A549 (cell line): ENCODE results near the gene NXNL1. TPM values are rescaled to one million over a fixed set of nuclear protein-coding genes. Genes with fewer than 3 reads are reported as not detected.

Experiments used
- ATAC-seq, 2 experiments: fragments of 200-7000 bp in 1 of 2; fragments of >200 bp in 1 of 2; cut with Nextera tagmentation in 1 of 2; cut with Tn5 transposase in 1 of 2; 3 replicates each; pipeline versions ENCODE4 v1.8.0 to v1.9.1; 2018 to 2020; ENCODE audit warnings: mild to moderate bottlenecking in 1 of 2, moderate library complexity in 1 of 2
- CTCF ChIA-PET: fragments of 300-600 bp; sonication (Branson Sonifier 250); formaldehyde crosslinking; extraction: SDS; loops from one replicate; lab custom pipeline; 2021; ENCODE audit warnings: antibody characterized with exemption, inconsistent platforms; lab: Yijun Ruan, JAX
- POLR2A ChIA-PET: fragments of 350-600 bp; formaldehyde crosslinking; extraction: SDS; loops from one replicate; lab custom pipeline; 2021; ENCODE audit warnings: antibody characterized with exemption, inconsistent platforms; lab: Yijun Ruan, JAX
- DNase-seq, 2 experiments: peaks; one replicate each; pipeline versions ENCODE4 v3.0.0 to v3.0.0-alpha.2; 2011 to 2016; ENCODE audit warnings: low read depth in 1 of 2, low spot score in 1 of 2
- FAIRE-seq: peaks from 2 replicates; lab custom pipeline; 2011; peaks lifted over from hg19 to GRCh38; lab: Jason Lieb, UNC
- H3K27ac ChIP-seq, 2 experiments: fragments of >200 bp; sonication (Bioruptor Twin); formaldehyde crosslinking; 3 replicates each; pipeline ENCODE4 v1.5.1; 2016 to 2017
- H3K4me1 ChIP-seq: fragments of >200 bp; sonication (Bioruptor Twin); formaldehyde crosslinking; 3 replicates; pipeline ENCODE4 v1.6.1; 2016
- H3K4me2 ChIP-seq: fragments of >200 bp; sonication (Bioruptor Twin); formaldehyde crosslinking; 3 replicates; pipeline ENCODE4 v1.6.1; 2016
- H3K4me3 ChIP-seq: fragments of >200 bp; sonication (Bioruptor Twin); formaldehyde crosslinking; 3 replicates; pipeline ENCODE4 v1.5.1; 2016
- H3K9me3 ChIP-seq: fragments of >200 bp; sonication (Bioruptor Twin); formaldehyde crosslinking; 3 replicates; pipeline ENCODE4 v1.6.1; 2016
- EHMT2 ChIP-seq: fragments of 200-600 bp; sonication (generic); IDR thresholded peaks from 2 replicates; pipeline ENCODE4 v1.6.1; 2016; ENCODE audit warnings: antibody characterized with exemption, low read depth, mild to moderate bottlenecking, moderate library complexity
- ELK1 ChIP-seq: fragments of 150-350 bp; IDR thresholded peaks from 2 replicates; pipeline ENCODE4 v1.6.1; 2014; ENCODE audit warnings: low read depth, mild to moderate bottlenecking, low read length
- EP300 ChIP-seq, 2 experiments: fragments of >200 bp; sonication (Bioruptor Twin); formaldehyde crosslinking; IDR thresholded peaks; 2 replicates in 1 of 2; 3 replicates in 1 of 2; pipeline ENCODE4 v1.6.1; 2016 to 2017
- FOSB ChIP-seq: fragments of 250-450 bp; sonication (Bioruptor Pico); IDR thresholded peaks from 2 replicates; pipeline ENCODE4 v1.5.0; 2020; ENCODE audit warnings: mild to moderate bottlenecking, moderate library complexity
- FOSL2 ChIP-seq, 2 experiments: fragments of 450-650 bp in 1 of 2; fragments of >200 bp in 1 of 2; sonication (Bioruptor Twin) in 1 of 2; formaldehyde crosslinking; IDR thresholded peaks; 2 replicates each; pipeline versions ENCODE4 v1.5.0 to v1.6.1; 2016 to 2020; ENCODE audit warnings: mild to moderate bottlenecking in 1 of 2, moderate library complexity in 1 of 2
- HDAC2 ChIP-seq: fragments of 200-600 bp; sonication (generic); IDR thresholded peaks from 2 replicates; pipeline ENCODE4 v1.6.1; 2016
- HES2 ChIP-seq: fragments of >200 bp; sonication (Bioruptor Twin); formaldehyde crosslinking; IDR thresholded peaks from 2 replicates; pipeline ENCODE4 v1.6.1; 2016
- HEYL ChIP-seq: fragments of 250-450 bp; sonication (Bioruptor Pico); IDR thresholded peaks from 2 replicates; pipeline ENCODE4 v1.8.0; 2021; ENCODE audit warnings: mild to moderate bottlenecking, moderate library complexity
- HMGXB4 ChIP-seq: fragments of 250-450 bp; sonication (Bioruptor Pico); IDR thresholded peaks from 2 replicates; pipeline ENCODE4 v1.5.0; 2021; ENCODE audit warnings: mild to moderate bottlenecking, moderate library complexity, borderline replicate concordance
- HOXA7 ChIP-seq: fragments of 250-450 bp; sonication (Bioruptor Pico); IDR thresholded peaks from 2 replicates; pipeline ENCODE4 v1.5.0; 2020; ENCODE audit warnings: mild to moderate bottlenecking, moderate library complexity
- HOXB13 ChIP-seq: fragments of 250-450 bp; sonication (Bioruptor Pico); IDR thresholded peaks from 2 replicates; pipeline ENCODE4 v1.5.0; 2020; ENCODE audit warnings: low read depth, mild to moderate bottlenecking, moderate library complexity
- JUN ChIP-seq, 2 experiments: fragments of >200 bp; sonication (Bioruptor Twin); formaldehyde crosslinking; IDR thresholded peaks; 2 replicates in 1 of 2; 3 replicates in 1 of 2; pipeline ENCODE4 v1.6.1; 2016 to 2017
- JUNB ChIP-seq: fragments of >200 bp; sonication (Bioruptor Twin); formaldehyde crosslinking; IDR thresholded peaks from 2 replicates; pipeline ENCODE4 v1.6.1; 2016
- MAFK ChIP-seq: fragments of 450-650 bp; IDR thresholded peaks from 2 replicates; pipeline ENCODE4 v1.6.1; 2014; ENCODE audit not compliant: partially characterized antibody
- MAZ ChIP-seq: fragments of 150-350 bp; IDR thresholded peaks from 2 replicates; pipeline ENCODE4 v1.6.1; 2014; ENCODE audit warnings: antibody characterized with exemption, low read depth, low read length, borderline replicate concordance
- NPAS2 ChIP-seq: fragments of 250-450 bp; sonication (Bioruptor Pico); IDR thresholded peaks from 2 replicates; pipeline ENCODE4 v1.8.0; 2022; ENCODE audit warnings: mild to moderate bottlenecking, moderate library complexity, borderline replicate concordance
- NR3C1 ChIP-seq: fragments of >200 bp; sonication (Bioruptor Twin); formaldehyde crosslinking; IDR thresholded peaks from 3 replicates; pipeline ENCODE4 v1.6.1; 2017
- POLR2AphosphoS2 ChIP-seq: conservative IDR thresholded peaks from 2 replicates; pipeline ENCODE4 v1.6.1; 2012; ENCODE audit warnings: low read length, improper control_type of control experiment, inconsistent platforms
- RARB ChIP-seq: fragments of 250-450 bp; sonication (Bioruptor Pico); IDR thresholded peaks from 2 replicates; pipeline ENCODE4 v1.8.0; 2021; ENCODE audit warnings: mild to moderate bottlenecking, moderate library complexity
- RFX5 ChIP-seq: fragments of 450-650 bp; IDR thresholded peaks from 2 replicates; pipeline ENCODE4 v1.7.1; 2014; ENCODE audit warnings: antibody characterized with exemption, mild to moderate bottlenecking, moderate library complexity
- SMC3 ChIP-seq: fragments of >200 bp; sonication (Bioruptor Twin); formaldehyde crosslinking; IDR thresholded peaks from 3 replicates; pipeline ENCODE4 v1.6.1; 2018; ENCODE audit warnings: inconsistent platforms
- TFCP2L1 ChIP-seq: fragments of 250-450 bp; sonication (Bioruptor Pico); IDR thresholded peaks from 2 replicates; pipeline ENCODE4 v1.5.0; 2021; ENCODE audit warnings: mild to moderate bottlenecking
- USF2 ChIP-seq: fragments of 450-650 bp; IDR thresholded peaks from 2 replicates; pipeline ENCODE4 v1.6.1; 2014; ENCODE audit warnings: antibody characterized with exemption
- ZSCAN20 ChIP-seq: fragments of 250-450 bp; sonication (Bioruptor Pico); IDR thresholded peaks from 2 replicates; pipeline ENCODE4 v1.8.0; 2022; ENCODE audit warnings: mild to moderate bottlenecking, moderate library complexity
- WGBS: methylation state at CpG from one replicate; pipeline ENCODE4 v1.1.6; 2017; ENCODE audit errors: missing lambda C conversion rate; 5-methylcytosine and 5-hydroxymethylcytosine counted together
- polyA plus RNA-seq, 4 experiments: library from polyadenylated mRNA; depleted of rRNA in 3 of 4; stranded (reverse); fragments of >200 nt; fragmentation: RNase III in 1 of 4; extraction: RNeasy Plus Mini Kit Qiagen cat#74134 plus additional on column Dnase treatment in 1 of 4; gene quantifications; 2 replicates in 3 of 4; 3 replicates in 1 of 4; pipeline ENCODE4 v1.2.3, GENCODE V29; 2011 to 2017

Gene NXNL1
- polyA plus RNA-seq, 2 of the 4 experiments (the other 2 are of a cell fraction) = not detected

- no peak for TF ChIP-seq NPAS2 (CRISPR knock-in tag)
These were observed 42.0 kb downstream of the NXNL1 start (continued) for GRCh38 chr19:17418710-17419109.

- FAIRE-seq (no peak), ATAC-seq (no peak)
- ChIA-PET POLR2A (no interaction called here), CTCF (no interaction called here)
- 78% methylated on average over 6 of the region's 6 CpGs for WGBS
- Histone ChIP-seq H3K27ac (no peak overlapping the region), H3K4me3 (no peak overlapping the region), H3K9me3 (no peaks in the 10 kb centered on the region)
- no peak for TF ChIP-seq SMC3
- no peak for TF ChIP-seq EHMT2
- no peak for TF ChIP-seq POLR2AphosphoS2
- no peak for TF ChIP-seq HOXB13 (CRISPR knock-in tag)
- TF ChIP-seq USF2 = no peak
- no peak for TF ChIP-seq JUN (IDR thresholded peaks at IDR 0.05)
- TF ChIP-seq RFX5 = no peak
- TF ChIP-seq HOXA7 = no peak
- no peak for TF ChIP-seq FOSB (CRISPR knock-in tag)
- TF ChIP-seq, all 56 proteins: peak for 0
- no peak for DNase-seq
- no peak overlapping the region for H3K4me2 ChIP-seq
- 0 out of 3 replicates have a peak, but pooled peaks cover 4% of the 10 kb centered on the region for H3K4me1 ChIP-seq
These were observed 45.6 kb downstream of the NXNL1 start for GRCh38 chr19:17415121-17415520.

- POLR2A ChIA-PET = no interaction called here
These were observed 46.6 kb downstream of the NXNL1 start for GRCh38 chr19:17414097-17414496.

GRCh38 chr19:17411801-17412200 lies 48.9 kb downstream of the NXNL1 start:
- CTCF ChIA-PET = interaction anchor here (1.0 to 1.2 kb wide), 2 partner anchors 22 to 55 kb away, joined by 3 to 7 read pairs; no protein-coding TSS in a partner anchor

More at GRCh38 chr19:17414097-17414496, 46.6 kb downstream of the NXNL1 start:
- Histone ChIP-seq H3K27ac (no peak overlapping the region), H3K9me3 (no peaks in the 10 kb centered on the region), H3K4me3 (no peak overlapping the region), H3K4me2 (no peak overlapping the region), H3K4me1 (0 out of 3 replicates have a peak, but pooled peaks cover 4% of the 10 kb centered on the region)
- no peak for DNase-seq
- WGBS = 65% methylated on average over 8 of the region's 8 CpGs
- no peak for ATAC-seq
- no peak for TF ChIP-seq HOXA7
- no peak for TF ChIP-seq HEYL (CRISPR knock-in tag)
- TF ChIP-seq HDAC2 = no peak
- no peak for TF ChIP-seq ZSCAN20 (CRISPR knock-in tag)
- TF ChIP-seq RARB (CRISPR knock-in tag) = no peak
- TF ChIP-seq JUNB = no peak
- no peak for TF ChIP-seq MAFK
- no peak for TF ChIP-seq RFX5
- CTCF ChIA-PET = no interaction called here
- FAIRE-seq = no peak

More at GRCh38 chr19:17411801-17412200, 48.9 kb downstream of the NXNL1 start:
- Histone ChIP-seq H3K4me1 (no peaks in the 10 kb centered on the region), H3K4me2 (no peak overlapping the region), H3K9me3 (no peaks in the 10 kb centered on the region), H3K4me3 (no peak overlapping the region)
- no peak for ATAC-seq
- POLR2A ChIA-PET = interaction anchor here (0.7 kb wide), 1 partner anchor 8 kb away, joined by 3 read pairs; the partner anchor contains the start of gene MVB12A
- 61% methylated on average over 11 of the region's 11 CpGs for WGBS
- no peak for DNase-seq
- no peak for TF ChIP-seq MAZ
- no peak for TF ChIP-seq TFCP2L1 (CRISPR knock-in tag)
- no peak for TF ChIP-seq NR3C1
- no peak for TF ChIP-seq HDAC2
- TF ChIP-seq HES2 = no peak
- TF ChIP-seq POLR2AphosphoS2 = no peak
- TF ChIP-seq ELK1 = no peak
- TF ChIP-seq HMGXB4 (CRISPR knock-in tag) = no peak
- TF ChIP-seq EP300 (IDR thresholded peaks at IDR 0.05) = no peak
- no peak for TF ChIP-seq FOSL2 (IDR thresholded peaks at IDR 0.05)
- no peak for TF ChIP-seq FOSL2 (CRISPR knock-in tag; IDR thresholded peaks at IDR 0.05)
- TF ChIP-seq EHMT2 = no peak
- TF ChIP-seq, all 56 proteins: peak for 0
- no peak overlapping the region for H3K27ac ChIP-seq
- FAIRE-seq = no peak
